K562 (cell line): ENCODE data around the gene LRRC43. TPM values are rescaled to one million over a fixed set of nuclear protein-coding genes. Genes with fewer than 3 reads are reported as not detected.

Source experiments
- ATF2 ChIP-seq: sonication (generic); formaldehyde crosslinking; IDR thresholded peaks from 2 replicates; pipeline ENCODE4 v1.8.1; 2022; ENCODE audit warnings: missing genetic modification reagents
- DACH1 ChIP-seq: fragments of 450-650 bp; IDR thresholded peaks from 2 replicates; pipeline ENCODE4 v1.6.1; 2018; ENCODE audit not compliant: partially characterized antibody
- ILK ChIP-seq: fragments of 450-650 bp; IDR thresholded peaks from 2 replicates; pipeline ENCODE4 v1.6.1; 2016; ENCODE audit warnings: missing genetic modification characterization, low read depth, mild to moderate bottlenecking, missing compliant biosample characterization, moderate library complexity, borderline replicate concordance
- MAZ ChIP-seq, 2 experiments: fragments of 450-650 bp in 1 of 2; sonication (generic) in 1 of 2; formaldehyde crosslinking; IDR thresholded peaks in 1 of 2; conservative IDR thresholded peaks in 1 of 2; 2 replicates each; pipeline versions ENCODE4 v1.4.0 to v1.5.0; 2020; ENCODE audit warnings: mild to moderate bottlenecking in 1 of 2, missing genetic modification reagents in 1 of 2
- MNT ChIP-seq, 2 experiments: fragments of 450-650 bp; conservative IDR thresholded peaks; 2 replicates each; pipeline ENCODE4 v1.6.1; 2017; ENCODE audit warnings: mild to moderate bottlenecking in 2 of 2, moderate library complexity in 2 of 2
- NCOA1 ChIP-seq: fragments of 450-650 bp; IDR thresholded peaks from 2 replicates; pipeline ENCODE4 v1.6.1; 2016; ENCODE audit warnings: low read depth
- SLC30A9 ChIP-seq: fragments of 250-450 bp; sonication (Bioruptor Pico); IDR thresholded peaks from 2 replicates; pipeline ENCODE4 v1.8.0; 2022; ENCODE audit warnings: mild to moderate bottlenecking, moderate library complexity
- SREBF2 ChIP-seq: sonication (generic); formaldehyde crosslinking; IDR thresholded peaks from 2 replicates; pipeline ENCODE4 v1.4.0; 2020; ENCODE audit warnings: mild to moderate bottlenecking, missing genetic modification reagents
- TBL1XR1 ChIP-seq, 2 experiments: IDR thresholded peaks; 2 replicates each; pipeline ENCODE4 v1.6.1; 2012; ENCODE audit warnings: improper control_type of control experiment in 2 of 2, low read length in 2 of 2, mild to moderate bottlenecking in 1 of 2
- ZNF318 ChIP-seq, 2 experiments: fragments of 450-650 bp; IDR thresholded peaks; 2 replicates each; pipeline ENCODE4 v1.6.1; 2016; ENCODE audit warnings: mild to moderate bottlenecking in 2 of 2, borderline replicate concordance in 1 of 2, low read depth in 1 of 2, moderate library complexity in 1 of 2
- polyA plus RNA-seq, 8 experiments: library from polyadenylated mRNA; depleted of rRNA in 4 of 8; stranded (reverse) in 5 of 8; unstranded in 3 of 8; fragments of >200 nt; fragmentation: Nextera tagmentation in 2 of 8; fragmentation: Illumina TruSeq in 1 of 8; extraction: Ambion mirVana in 2 of 8; extraction: Trizol in 1 of 8; gene quantifications; 2 replicates each; pipeline versions ENCODE4 v1.2.1 to v1.2.3, GENCODE V29; 2011 to 2014; ENCODE audit warnings: inconsistent platforms in 1 of 8, missing spikeins in 1 of 8
- total RNA-seq, 7 experiments: library from RNA; depleted of rRNA in 6 of 7; stranded (reverse); fragments of >200 nt in 6 of 7; fragmentation: Illumina TruSeq in 2 of 7; extraction: Trizol in 2 of 7; gene quantifications; 2 replicates each; pipeline versions ENCODE4 v1.2.1 to v1.2.3, GENCODE V29; 2011 to 2021; ENCODE audit warnings: low replicate concordance in 1 of 7
- TF ChIP-seq, protein P1 (sequence below): fragments of 450-650 bp; formaldehyde crosslinking; IDR thresholded peaks from 2 replicates; pipeline ENCODE4 v1.4.0; 2022; ENCODE audit warnings: mild to moderate bottlenecking, moderate library complexity
- TF ChIP-seq, protein P2 (sequence below): sonication (generic); formaldehyde crosslinking; IDR thresholded peaks from 2 replicates; pipeline ENCODE4 v1.9.0; 2022; ENCODE audit warnings: mild to moderate bottlenecking, missing genetic modification reagents

LRRC43 gene
- total and polyA plus RNA-seq, 9 of the 15 experiments (the other 6 are each of a cell fraction or from before 2014, with no cell fraction given): 0.19 TPM; not detected in 8

DNA sequence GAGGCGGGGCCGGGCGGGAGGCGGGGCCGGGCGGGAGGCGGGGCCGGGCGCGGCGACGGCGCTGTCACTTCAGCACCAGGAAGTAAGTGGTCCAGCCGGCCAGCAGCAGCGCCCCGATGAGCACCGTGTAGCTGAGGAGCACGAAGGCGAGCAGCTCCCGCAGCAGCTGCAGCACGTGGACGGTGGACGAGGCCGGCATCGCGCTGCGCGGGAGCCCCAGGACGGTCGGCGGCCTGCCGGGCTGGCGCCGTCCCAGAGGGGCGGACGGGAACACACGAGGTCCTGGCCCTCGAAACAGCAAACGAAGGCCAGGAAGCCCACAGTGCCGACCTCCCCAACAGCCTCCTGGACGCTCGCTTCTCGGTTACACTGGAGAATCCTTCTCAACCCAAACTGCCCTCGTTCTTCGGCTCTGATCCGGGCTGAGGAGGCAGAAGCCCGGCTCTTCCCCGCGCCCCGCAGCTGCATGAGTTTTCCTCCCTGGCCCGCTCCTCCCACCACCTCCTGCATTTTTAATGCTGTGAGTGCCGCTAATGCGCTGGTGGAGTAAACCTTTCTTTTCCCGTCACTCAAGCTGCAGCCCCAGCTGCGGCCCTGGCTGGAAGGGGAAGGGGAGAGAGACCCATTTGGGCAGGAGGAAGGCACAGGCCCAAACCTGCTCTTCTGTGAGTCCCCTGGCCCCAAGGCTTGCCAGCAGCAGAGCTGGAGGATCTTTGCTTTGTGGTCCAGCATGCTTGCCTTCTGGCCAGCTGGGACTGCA is 43.6 kb downstream of the LRRC43 start (continued):
- TF ChIP-seq ATF2 (CRISPR knock-in tag) (peak; percentile 82; the same call in 1 of the 2 replicates), DACH1 (no peak), ILK (tag) (no peak), TBL1XR1 (IDR thresholded peaks at IDR 0.05; ENCODE audit: low read length in 2 of 2) (no peak), MNT (conservative IDR thresholded peaks at IDR 0.05) (peak; percentile 88 to 92), ZNF318 (IDR thresholded peaks at IDR 0.05; ENCODE audit: borderline replicate concordance in 1 of 2, low read depth in 1 of 2) (no peak), SLC30A9 (CRISPR knock-in tag) (no peak), SREBF2 (CRISPR knock-in tag) (no peak), MAZ (CRISPR knock-in tag; conservative IDR thresholded peaks at IDR 0.05 in 1 of 2, IDR thresholded peaks at IDR 0.05 in 1 of 2) (peak in 1 of 2 experiments; percentile 73; a peak in 2 of 4 replicates), NCOA1 (no peak)
- TF ChIP-seq, protein P1, sequence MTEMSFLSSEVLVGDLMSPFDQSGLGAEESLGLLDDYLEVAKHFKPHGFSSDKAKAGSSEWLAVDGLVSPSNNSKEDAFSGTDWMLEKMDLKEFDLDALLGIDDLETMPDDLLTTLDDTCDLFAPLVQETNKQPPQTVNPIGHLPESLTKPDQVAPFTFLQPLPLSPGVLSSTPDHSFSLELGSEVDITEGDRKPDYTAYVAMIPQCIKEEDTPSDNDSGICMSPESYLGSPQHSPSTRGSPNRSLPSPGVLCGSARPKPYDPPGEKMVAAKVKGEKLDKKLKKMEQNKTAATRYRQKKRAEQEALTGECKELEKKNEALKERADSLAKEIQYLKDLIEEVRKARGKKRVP: no peak
- TF ChIP-seq, protein P2, sequence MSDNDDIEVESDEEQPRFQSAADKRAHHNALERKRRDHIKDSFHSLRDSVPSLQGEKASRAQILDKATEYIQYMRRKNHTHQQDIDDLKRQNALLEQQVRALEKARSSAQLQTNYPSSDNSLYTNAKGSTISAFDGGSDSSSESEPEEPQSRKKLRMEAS (CRISPR knock-in tag): peak; percentile 98
